ENCODE measurements around the gene MTUS2.
"Not testable (repeated sequence)": the region's sequence is repeated elsewhere in the genome, so short reads cannot be mapped to it uniquely, and the experiment has no call there.

Gene MTUS2

DNA sequence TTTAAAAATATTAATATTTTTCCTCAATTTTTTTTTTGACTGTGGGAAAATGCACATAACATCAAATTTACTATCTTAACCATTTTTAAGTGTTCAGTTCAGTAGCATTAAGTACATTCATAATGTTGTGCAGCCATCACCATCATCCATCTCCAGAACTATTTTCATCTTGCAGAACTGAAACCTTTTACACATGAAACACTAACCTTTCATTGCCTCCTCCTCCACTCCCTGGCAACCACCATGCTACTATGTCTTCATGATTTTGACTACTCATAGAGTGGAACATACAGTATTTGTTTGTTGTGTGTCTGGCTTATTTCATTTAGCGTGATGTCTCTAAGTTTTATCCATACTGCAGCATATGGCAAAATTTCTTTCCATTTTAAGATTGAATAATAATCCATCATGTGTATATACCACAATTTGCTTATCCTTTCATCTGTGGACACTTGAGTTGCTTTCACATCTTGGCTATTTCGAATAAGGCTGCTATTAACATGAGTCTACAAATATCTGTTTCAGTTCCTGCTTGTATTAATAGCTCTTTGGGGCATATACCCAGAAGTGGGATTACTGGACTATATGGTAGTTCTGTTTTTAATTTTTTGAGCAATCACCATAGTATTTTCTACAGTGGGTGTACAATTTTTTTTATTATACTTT is 376.4 kb downstream of the MTUS2 start:
- H3K36me3 Mint-ChIP-seq, result no peaks in the 10 kb centered on the region
- peaks cover 15% of the 10 kb centered on the region for H3K9me3 Mint-ChIP-seq
- H3K4me1 Mint-ChIP-seq, result no peaks in the 10 kb centered on the region
- no peaks in the 10 kb centered on the region for H3K27me3 Mint-ChIP-seq
- ATAC-seq, result peak; percentile 88
- H3K4me3 Mint-ChIP-seq, result no peak overlapping the region
- H3K27ac Mint-ChIP-seq, result no peak overlapping the region

DNA sequence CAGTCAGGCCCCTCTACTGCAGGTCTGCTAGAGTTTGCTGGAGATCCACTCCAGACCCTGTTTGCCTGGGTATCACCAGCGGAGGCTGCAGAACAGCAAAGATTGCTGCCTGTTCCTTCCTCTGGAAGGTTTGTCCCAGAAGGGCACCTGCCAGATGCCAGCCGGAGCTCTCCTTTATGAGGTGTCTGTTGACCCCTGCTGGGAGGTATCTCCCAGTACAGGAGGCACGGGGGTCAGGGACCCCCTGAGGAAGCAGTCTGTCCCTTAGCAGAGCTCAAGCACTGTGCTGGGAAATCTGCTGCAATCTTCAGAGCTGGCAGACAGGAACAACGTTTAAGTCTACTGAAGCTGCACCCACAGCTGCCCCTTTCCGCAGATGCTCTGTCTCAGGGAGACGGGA is 382.6 kb downstream of the MTUS2 start:
- H3K27ac Mint-ChIP-seq, H3K4me1 Mint-ChIP-seq, H3K27me3 Mint-ChIP-seq, ATAC-seq, H3K4me3 Mint-ChIP-seq, H3K36me3 Mint-ChIP-seq: not testable (repeated sequence)
- peaks cover 10% of the 10 kb centered on the region for H3K9me3 Mint-ChIP-seq

DNA sequence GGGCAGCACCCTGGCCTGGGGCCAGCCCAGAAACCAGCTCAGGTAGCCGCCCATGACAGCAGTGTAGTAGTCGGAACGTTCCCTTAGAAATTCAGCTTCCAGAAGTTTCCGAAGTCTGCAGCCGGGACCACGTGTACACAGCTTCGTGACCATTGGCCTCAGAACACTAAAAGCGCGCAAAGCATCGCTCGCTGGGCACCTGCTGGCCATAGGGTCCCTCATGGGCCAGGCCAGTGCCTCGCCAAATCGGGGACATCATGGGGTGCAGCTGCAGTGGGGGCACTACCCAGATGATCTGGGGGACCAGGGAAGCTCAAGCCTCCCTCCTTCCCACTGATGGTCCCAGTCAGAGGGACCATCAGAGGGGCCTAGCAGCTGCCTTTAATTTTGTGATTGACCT is 384.5 kb downstream of the MTUS2 start:
- Mint-ChIP-seq H3K36me3 (no peaks in the 10 kb centered on the region), H3K4me1 (no peaks in the 10 kb centered on the region), H3K4me3 (no peak overlapping the region), H3K27me3 (no peaks in the 10 kb centered on the region), H3K9me3 (peaks cover 12% of the 10 kb centered on the region), H3K27ac (no peak overlapping the region)
- ATAC-seq, result no peak

DNA sequence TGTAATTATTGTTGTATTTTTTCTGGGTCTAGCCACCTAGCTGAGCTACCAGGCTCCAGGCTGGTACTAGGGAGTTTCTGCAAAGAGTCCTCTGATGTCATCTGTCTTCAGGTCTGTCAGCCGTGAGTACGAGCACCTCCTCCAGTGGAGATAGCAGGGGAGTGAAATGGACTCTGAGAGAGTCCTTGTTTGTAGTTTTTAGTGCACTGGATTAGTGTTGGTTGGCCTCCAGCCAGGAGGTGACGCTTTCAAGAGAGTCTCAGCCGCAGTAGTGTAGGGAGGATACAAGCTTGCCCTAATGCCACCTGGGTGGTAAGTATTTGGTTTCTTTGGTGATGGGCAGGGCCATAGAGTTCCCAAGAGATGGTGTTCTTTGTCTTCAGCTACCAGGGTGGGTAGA is 390.5 kb downstream of the MTUS2 start:
- no peak overlapping the region for H3K27ac Mint-ChIP-seq
- H3K36me3 Mint-ChIP-seq, result no peaks in the 10 kb centered on the region
- ATAC-seq, result no peak

DNA sequence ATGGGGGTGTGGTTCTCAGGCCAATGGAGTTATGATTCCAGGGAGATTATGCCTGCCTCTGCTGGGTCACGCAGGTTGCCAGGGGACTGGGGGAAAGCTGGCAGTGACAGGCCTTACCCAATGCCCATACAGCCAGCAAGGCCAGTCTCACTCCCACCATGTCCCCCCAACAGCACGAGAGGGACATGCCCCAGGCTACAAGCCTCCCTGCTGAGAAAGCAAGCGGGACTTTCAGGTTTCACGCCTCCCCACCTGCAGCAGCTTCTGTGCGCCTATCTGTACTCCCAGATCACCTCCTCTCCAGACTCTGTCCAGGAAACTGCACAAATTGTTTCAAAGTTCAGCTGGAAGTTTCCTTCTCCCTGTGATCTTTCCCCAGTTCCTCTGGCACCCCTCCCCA is 391.0 kb downstream of the MTUS2 start:
- peak; percentile 20 for ATAC-seq
- H3K27me3 Mint-ChIP-seq, H3K4me1 Mint-ChIP-seq, H3K4me3 Mint-ChIP-seq, H3K36me3 Mint-ChIP-seq, H3K27ac Mint-ChIP-seq: not testable (repeated sequence)
- H3K9me3 Mint-ChIP-seq, result peaks cover 12% of the 10 kb centered on the region

More for the DNA sequence above, 390.5 kb downstream of the MTUS2 start:
- no peaks in the 10 kb centered on the region for H3K4me1 Mint-ChIP-seq
- H3K9me3 Mint-ChIP-seq, result peaks cover 12% of the 10 kb centered on the region
- no peak overlapping the region for H3K4me3 Mint-ChIP-seq
- H3K27me3 Mint-ChIP-seq, result no peaks in the 10 kb centered on the region

DNA sequence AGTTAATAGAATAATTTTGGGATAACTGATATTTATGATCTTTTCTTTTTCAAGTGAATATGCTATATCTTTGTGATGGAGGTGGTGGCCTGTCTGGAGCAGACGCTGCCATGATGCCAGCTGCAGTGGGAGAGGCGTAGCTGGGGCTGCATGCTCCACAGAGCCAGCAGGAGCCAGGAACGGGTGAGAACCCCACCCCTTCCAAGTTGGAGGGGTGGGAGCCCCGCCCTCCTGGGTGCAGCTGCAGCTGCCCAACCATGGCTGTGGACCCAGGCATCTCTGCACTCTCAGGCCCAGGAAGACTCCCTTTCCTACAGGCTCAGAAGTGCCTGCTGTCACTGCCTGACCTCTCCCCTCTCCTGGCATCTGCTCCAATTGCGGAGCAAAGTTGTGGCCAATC is 402.3 kb downstream of the MTUS2 start:
- peaks cover 13% of the 10 kb centered on the region for H3K27me3 Mint-ChIP-seq
- no peaks in the 10 kb centered on the region for H3K9me3 Mint-ChIP-seq
- no peaks in the 10 kb centered on the region for H3K4me1 Mint-ChIP-seq
- no peak overlapping the region for H3K27ac Mint-ChIP-seq
- H3K36me3 Mint-ChIP-seq, result no peaks in the 10 kb centered on the region
- no peak for ATAC-seq
- no peak overlapping the region for H3K4me3 Mint-ChIP-seq

DNA sequence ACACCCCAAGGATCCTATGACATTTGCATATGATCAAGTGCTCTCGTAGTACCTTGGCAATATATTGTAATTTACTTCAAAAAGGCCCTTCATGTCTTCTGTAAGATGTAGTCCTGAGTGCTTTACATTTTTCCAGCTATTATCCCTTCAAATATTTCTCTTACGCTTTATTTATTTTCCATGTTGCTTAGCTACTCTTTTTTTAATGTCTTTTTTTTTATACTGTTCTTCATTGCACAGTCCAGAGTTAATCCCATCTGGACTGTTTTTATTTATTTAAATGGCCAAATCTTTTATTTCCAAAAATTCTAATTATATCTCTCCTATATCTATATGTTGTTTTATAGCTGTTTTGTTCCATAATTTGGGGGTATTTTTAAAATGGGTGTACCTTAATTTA is 404.1 kb downstream of the MTUS2 start:
- Mint-ChIP-seq H3K27me3 (peaks cover 13% of the 10 kb centered on the region), H3K36me3 (no peaks in the 10 kb centered on the region), H3K4me1 (no peaks in the 10 kb centered on the region), H3K4me3 (no peak overlapping the region), H3K9me3 (no peaks in the 10 kb centered on the region), H3K27ac (no peak overlapping the region)
- ATAC-seq, result no peak

DNA sequence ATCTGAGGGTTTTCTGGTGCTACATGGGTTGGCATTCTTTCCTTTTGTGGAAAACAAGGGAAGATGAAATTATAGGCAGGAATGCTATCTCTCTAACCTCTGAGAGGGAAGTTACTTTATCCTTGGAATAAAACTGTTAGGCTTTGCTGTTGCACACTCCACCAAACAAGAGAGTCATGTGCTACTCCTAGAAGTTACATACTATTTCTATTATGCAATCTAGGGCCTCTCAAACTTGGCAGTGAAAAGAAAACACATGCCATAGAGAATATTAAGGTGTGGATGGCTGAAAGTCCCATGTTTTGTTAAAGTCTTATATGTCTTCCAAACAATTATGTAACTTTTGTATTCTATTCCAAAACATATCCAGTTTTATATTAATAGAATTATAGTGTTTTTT is 407.4 kb downstream of the MTUS2 start:
- no peaks in the 10 kb centered on the region for H3K9me3 Mint-ChIP-seq
- no peak overlapping the region for H3K4me3 Mint-ChIP-seq
- H3K36me3 Mint-ChIP-seq, result no peaks in the 10 kb centered on the region
- no peak overlapping the region for H3K27ac Mint-ChIP-seq
- ATAC-seq, result no peak
- H3K27me3 Mint-ChIP-seq, result peaks cover 2% of the 10 kb centered on the region
- no peaks in the 10 kb centered on the region for H3K4me1 Mint-ChIP-seq

DNA sequence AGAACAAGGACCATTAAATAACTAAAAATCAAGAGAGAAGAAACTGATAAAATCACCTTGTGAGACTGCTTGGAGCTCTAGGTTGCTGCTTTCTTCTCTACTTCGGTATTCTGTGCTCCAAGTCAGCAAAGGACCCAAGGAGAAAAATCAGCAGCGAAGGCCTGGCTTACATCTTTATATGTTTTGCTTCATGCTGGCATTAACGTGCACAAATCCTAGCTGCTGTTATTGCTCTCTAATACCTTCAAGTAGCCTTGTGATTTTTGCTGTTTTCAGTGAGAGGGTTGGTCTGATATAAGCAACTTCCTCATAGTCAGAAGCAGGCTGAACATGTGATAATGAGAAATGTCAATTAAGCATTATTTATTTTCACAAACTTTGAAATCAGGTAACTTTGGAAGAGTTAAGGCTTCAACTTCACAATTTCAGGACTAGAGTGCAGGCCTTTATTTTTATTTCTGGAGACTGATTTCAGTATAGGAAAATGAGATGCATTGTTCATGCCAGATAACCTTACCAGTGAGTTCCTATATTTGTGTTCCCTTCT is 410.2 kb downstream of the MTUS2 start:
- H3K27me3 Mint-ChIP-seq, result no peaks in the 10 kb centered on the region
- H3K4me1 Mint-ChIP-seq, result no peaks in the 10 kb centered on the region
- no peak overlapping the region for H3K27ac Mint-ChIP-seq
- H3K4me3 Mint-ChIP-seq, result no peak overlapping the region
- no peaks in the 10 kb centered on the region for H3K9me3 Mint-ChIP-seq
- H3K36me3 Mint-ChIP-seq, result no peaks in the 10 kb centered on the region
- no peak for ATAC-seq

DNA sequence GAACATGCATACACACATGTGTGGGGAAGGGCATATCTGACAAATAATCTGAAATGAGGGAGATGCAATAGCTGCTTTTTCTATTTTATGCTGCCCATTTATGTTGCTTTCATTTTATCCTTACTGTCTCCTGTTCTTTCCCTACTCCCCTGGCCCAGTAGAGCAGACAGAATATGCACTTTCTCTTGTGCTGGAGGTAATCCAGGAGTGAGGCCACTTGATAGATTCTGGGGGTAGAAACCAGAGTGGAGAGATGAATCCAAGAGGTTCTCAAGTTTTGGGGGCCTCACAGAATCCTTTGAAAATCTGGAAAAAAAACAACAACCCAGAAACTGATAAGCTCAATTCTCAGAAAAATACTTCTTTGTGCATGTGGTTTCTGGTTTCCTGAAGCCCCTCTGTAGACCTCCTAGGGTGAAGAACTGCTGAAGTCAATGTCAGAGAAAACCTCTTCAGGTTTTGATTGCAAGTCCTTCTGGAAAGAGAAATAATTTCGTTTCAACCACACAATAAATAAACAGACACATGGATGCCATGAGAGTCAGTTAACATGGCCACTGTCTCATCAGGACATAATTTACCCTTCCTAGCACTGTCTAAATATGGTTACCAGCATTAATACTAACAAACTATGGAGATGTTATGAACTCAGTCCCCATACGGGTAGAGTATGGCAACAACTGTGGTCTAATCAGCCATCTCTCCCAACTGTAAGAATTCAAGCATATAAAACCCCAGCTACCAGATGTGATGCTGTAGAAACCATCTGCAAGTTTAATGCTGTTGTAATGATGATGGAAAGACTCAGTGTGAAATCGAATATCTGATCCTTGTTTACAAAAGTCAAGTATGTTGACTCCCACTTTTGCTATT is 419.8 kb downstream of the MTUS2 start:
- H3K4me1 Mint-ChIP-seq, result no peaks in the 10 kb centered on the region
- H3K27ac Mint-ChIP-seq, result no peak overlapping the region
- H3K27me3 Mint-ChIP-seq, result peaks cover 50% of the 10 kb centered on the region
- H3K4me3 Mint-ChIP-seq, result no peak overlapping the region
- no peak for ATAC-seq
- H3K9me3 Mint-ChIP-seq, result peaks cover 4% of the 10 kb centered on the region
- H3K36me3 Mint-ChIP-seq, result no peaks in the 10 kb centered on the region

DNA sequence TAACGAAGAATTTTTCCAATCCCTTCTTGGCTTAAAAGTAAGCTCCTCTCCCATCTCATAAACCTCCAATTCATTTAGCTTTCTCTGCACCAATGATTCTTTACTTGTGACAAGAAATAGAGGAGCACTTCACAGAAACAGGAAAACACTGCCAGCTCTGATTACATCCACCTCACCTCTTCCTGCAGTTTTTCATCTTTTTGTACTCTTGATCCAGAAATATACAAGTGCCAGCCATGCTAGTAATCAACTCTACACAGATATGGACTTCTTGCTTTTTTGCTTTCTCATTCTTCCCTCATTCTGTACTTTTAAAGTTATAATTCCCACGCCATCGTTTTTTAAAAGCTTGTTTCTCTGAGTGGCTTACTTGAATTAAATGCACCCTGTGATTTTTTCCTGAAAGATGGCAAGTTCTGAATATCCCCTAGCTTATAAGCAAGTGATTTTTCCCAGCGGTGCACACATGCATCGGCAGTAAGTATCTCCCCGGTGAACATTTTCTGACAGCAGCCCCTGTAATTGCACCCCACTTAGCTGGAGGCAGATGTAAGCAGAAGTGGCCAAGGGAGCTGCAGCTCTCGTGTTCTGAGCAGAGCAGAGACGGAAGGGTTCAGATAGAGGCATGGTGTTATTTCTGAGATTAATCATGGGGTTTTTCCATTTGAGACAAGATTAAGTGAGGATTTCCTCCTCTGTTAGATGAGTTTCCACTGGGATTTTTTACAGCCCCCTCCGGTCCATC is 434.7 kb downstream of the MTUS2 start:
- Mint-ChIP-seq H3K4me3 (no peak overlapping the region), H3K27ac (no peak overlapping the region), H3K4me1 (no peaks in the 10 kb centered on the region), H3K36me3 (no peaks in the 10 kb centered on the region), H3K9me3 (no peaks in the 10 kb centered on the region), H3K27me3 (peaks cover 51% of the 10 kb centered on the region)
- no peak for ATAC-seq

DNA sequence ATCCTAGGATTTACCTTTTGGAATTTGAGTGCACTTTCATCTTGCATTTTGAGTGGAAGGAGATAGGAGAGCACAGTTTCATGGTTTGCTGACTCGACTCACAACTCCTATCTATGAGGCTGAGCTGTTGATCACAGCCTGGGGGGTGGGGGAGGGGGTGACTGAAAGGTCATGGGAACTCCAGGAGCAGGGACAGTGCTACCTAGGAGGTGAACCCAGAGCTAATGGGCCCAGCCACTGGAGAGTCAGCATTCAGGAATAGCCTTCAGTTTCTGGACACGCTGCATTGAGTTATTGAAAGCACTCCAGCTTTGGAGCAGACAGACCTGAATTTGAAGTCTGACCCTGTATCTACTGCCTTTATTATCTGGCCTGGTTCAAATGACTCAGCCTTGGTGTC is 435.4 kb downstream of the MTUS2 start:
- Mint-ChIP-seq H3K9me3 (no peaks in the 10 kb centered on the region), H3K36me3 (no peaks in the 10 kb centered on the region), H3K4me1 (no peaks in the 10 kb centered on the region), H3K27me3 (peaks cover 51% of the 10 kb centered on the region), H3K4me3 (no peak overlapping the region), H3K27ac (no peak overlapping the region)
- no peak for ATAC-seq

DNA sequence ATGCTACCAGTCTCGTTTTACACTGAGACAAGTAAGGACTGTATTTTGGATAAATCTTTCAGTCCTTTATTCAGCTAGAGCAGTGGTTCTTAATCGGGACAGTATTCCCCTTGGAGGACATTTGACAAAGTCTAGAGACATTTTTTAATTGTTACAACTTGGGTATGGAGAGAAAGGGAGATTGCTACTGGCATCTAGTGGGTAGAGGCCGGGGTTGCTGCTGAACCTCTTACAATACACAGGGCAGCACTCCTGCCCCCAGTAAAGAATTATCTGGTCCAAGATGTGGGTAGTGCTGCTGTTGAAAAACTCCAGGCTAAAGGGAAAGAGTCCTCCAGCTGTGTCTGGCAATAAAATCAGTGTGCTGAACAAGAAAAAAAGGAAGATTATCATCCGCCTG is 440.5 kb downstream of the MTUS2 start:
- no peak overlapping the region for H3K4me3 Mint-ChIP-seq
- no peaks in the 10 kb centered on the region for H3K36me3 Mint-ChIP-seq
- ATAC-seq, result no peak
- H3K4me1 Mint-ChIP-seq, result no peaks in the 10 kb centered on the region
- no peak overlapping the region for H3K27ac Mint-ChIP-seq
- peaks cover 6% of the 10 kb centered on the region for H3K9me3 Mint-ChIP-seq
- H3K27me3 Mint-ChIP-seq, result peaks cover 30% of the 10 kb centered on the region

DNA sequence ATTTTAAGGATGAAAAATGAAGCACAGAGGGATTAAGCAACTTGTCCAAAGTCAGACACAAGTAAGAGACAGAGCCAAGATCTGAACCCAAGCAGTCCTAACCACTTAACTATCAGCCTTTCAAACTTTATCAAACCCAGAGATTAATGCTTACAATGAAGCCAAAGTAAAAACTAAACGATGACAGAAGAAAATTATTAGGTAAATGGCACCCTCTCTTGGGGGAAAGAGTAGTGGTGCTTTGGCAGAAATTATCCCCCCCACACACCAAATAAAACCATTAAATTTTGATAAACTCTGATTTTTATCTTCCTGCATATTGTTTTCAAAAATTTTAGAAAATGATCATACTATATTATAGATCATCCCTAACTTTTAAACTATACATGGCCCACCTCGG is 446.1 kb downstream of the MTUS2 start:
- Mint-ChIP-seq H3K9me3 (peaks cover 6% of the 10 kb centered on the region), H3K4me3 (no peak overlapping the region), H3K27me3 (peaks cover 18% of the 10 kb centered on the region), H3K27ac (no peak overlapping the region), H3K4me1 (no peaks in the 10 kb centered on the region), H3K36me3 (no peaks in the 10 kb centered on the region)
- ATAC-seq, result no peak

All from stimulated activated memory B cell treated with anti-CD40 and anti-IgM and Interleukin-4, amounts not matched to agents 10 μg/mL and 1 μg/mL and 100 μg/mL, for 72 hours (primary cell).